Trophoblast cell (in vitro differentiated cells and primary cell): ENCODE results near the gene USP35.

Experiments
- DNase-seq, 2 donors: peaks; one replicate each; pipeline ENCODE4 v3.0.0-alpha.2; 2016
- H2AFZ ChIP-seq: 2 replicates; pipeline ENCODE4 v1.6.1; 2013; ENCODE audit warnings: low read length, moderate library complexity, mild to moderate bottlenecking; ENCODE audit not compliant: insufficient read depth, poor library complexity
- H2AK5ac ChIP-seq: 2 replicates; pipeline ENCODE4 v1.6.1; 2013; ENCODE audit warnings: mild to moderate bottlenecking, low read length
- H2BK120ac ChIP-seq: 2 replicates; pipeline ENCODE4 v1.6.1; 2013; ENCODE audit warnings: low read length, mild to moderate bottlenecking, moderate library complexity; ENCODE audit not compliant: insufficient read depth, poor library complexity
- H2BK12ac ChIP-seq: 2 replicates; pipeline ENCODE4 v1.6.1; 2013; ENCODE audit warnings: mild to moderate bottlenecking, low read length, moderate library complexity
- H2BK5ac ChIP-seq: 2 replicates; pipeline ENCODE4 v1.6.1; 2013; ENCODE audit warnings: low read length, low read depth, moderate library complexity, mild to moderate bottlenecking; ENCODE audit not compliant: poor library complexity
- H3K14ac ChIP-seq: 2 replicates; pipeline ENCODE4 v1.6.1; 2013; ENCODE audit warnings: mild to moderate bottlenecking, low read length
- H3K18ac ChIP-seq: 2 replicates; pipeline ENCODE4 v1.6.1; 2013; ENCODE audit warnings: mild to moderate bottlenecking, low read length
- H3K23ac ChIP-seq: 2 replicates; pipeline ENCODE4 v1.6.1; 2013; ENCODE audit warnings: low read length
- H3K27ac ChIP-seq: 2 replicates; pipeline ENCODE4 v1.5.1; 2013; ENCODE audit warnings: low read depth, mild to moderate bottlenecking, inconsistent platforms, low read length, moderate library complexity
- H3K27me3 ChIP-seq: 2 replicates; pipeline ENCODE4 v1.6.1; 2013; ENCODE audit warnings: inconsistent platforms, mild to moderate bottlenecking, low read length, moderate library complexity; ENCODE audit not compliant: insufficient read depth
- H3K36me3 ChIP-seq, 2 experiments: 1 replicate in 1 of 2; 2 replicates in 1 of 2; pipeline ENCODE4 v1.6.1; 2013; ENCODE audit warnings: low read length in 2 of 2, mild to moderate bottlenecking in 2 of 2, moderate library complexity in 1 of 2; ENCODE audit not compliant: insufficient read depth in 2 of 2, control insufficient read depth in 1 of 2
- H3K4ac ChIP-seq: 2 replicates; pipeline ENCODE4 v1.6.1; 2013; ENCODE audit warnings: low read depth, mild to moderate bottlenecking, low read length, moderate library complexity
- H3K4me1 ChIP-seq, 2 experiments: 1 replicate in 1 of 2; 2 replicates in 1 of 2; pipeline ENCODE4 v1.6.1; 2013; ENCODE audit warnings: low read length in 2 of 2, mild to moderate bottlenecking in 2 of 2, moderate library complexity in 1 of 2; ENCODE audit not compliant: insufficient read depth in 2 of 2, control insufficient read depth in 1 of 2
- H3K4me2 ChIP-seq: 2 replicates; pipeline ENCODE4 v1.6.1; 2013; ENCODE audit warnings: inconsistent platforms, mild to moderate bottlenecking, low read length, moderate library complexity
- H3K4me3 ChIP-seq: 2 replicates; pipeline ENCODE4 v1.5.1; 2013; ENCODE audit warnings: mild to moderate bottlenecking, low read depth, low read length, inconsistent platforms
- H3K79me1 ChIP-seq: one replicate; pipeline ENCODE4 v1.6.1; 2013; ENCODE audit warnings: low read length
- H3K79me2 ChIP-seq: 2 replicates; pipeline ENCODE4 v1.6.1; 2013; ENCODE audit warnings: low read length, mild to moderate bottlenecking; ENCODE audit not compliant: control insufficient read depth, insufficient read depth, poor library complexity
- H3K9ac ChIP-seq: 2 replicates; pipeline ENCODE4 v1.6.1; 2013; ENCODE audit warnings: mild to moderate bottlenecking, low read length
- H3K9me3 ChIP-seq: 2 replicates; pipeline ENCODE4 v1.6.1; 2013; ENCODE audit warnings: low read depth, mild to moderate bottlenecking, control low read depth, inconsistent platforms, low read length; ENCODE audit not compliant: insufficient read depth
- H4K12ac ChIP-seq: 2 replicates; pipeline ENCODE4 v1.6.1; 2013; ENCODE audit warnings: low read depth, mild to moderate bottlenecking, low read length, moderate library complexity
- H4K8ac ChIP-seq: 2 replicates; pipeline ENCODE4 v1.6.1; 2013; ENCODE audit warnings: low read depth, mild to moderate bottlenecking, low read length, moderate library complexity
- H4K91ac ChIP-seq: one replicate; pipeline ENCODE4 v1.6.1; 2013; ENCODE audit warnings: low read depth, mild to moderate bottlenecking, low read length, moderate library complexity
- WGBS: extraction: QIAGEN DNeasy Blood & Tissue Kit; methylation state at CpG from one replicate; pipeline ENCODE4 v1.1.7; 2013; ENCODE audit warnings: missing lambda C conversion rate; ENCODE audit not compliant: insufficient read length, insufficient coverage; ENCODE audit errors: extremely low coverage; 5-methylcytosine and 5-hydroxymethylcytosine counted together

The USP35 gene

GRCh38 chr11:78160557-78160956, 28.2 kb upstream of the USP35 start:
- no peak overlapping the region for H2BK5ac ChIP-seq
- H3K27me3 ChIP-seq: no peaks in the 10 kb centered on the region
- H3K4me1 ChIP-seq: peaks cover 12 to 29% of the 10 kb centered on the region in 2 experiments
- no peak overlapping the region for H3K27ac ChIP-seq
- no peak overlapping the region for H3K4me2 ChIP-seq
- H3K4ac ChIP-seq: no peak overlapping the region
- no peak overlapping the region for H3K18ac ChIP-seq
- no peak overlapping the region for H4K12ac ChIP-seq
- peak overlapping the region; percentile 3 for H2AK5ac ChIP-seq
- H3K79me2 ChIP-seq: no peaks in the 10 kb centered on the region
- H3K9ac ChIP-seq: no peak overlapping the region
- peak overlapping the region; percentile 31 for H2BK120ac ChIP-seq
- H4K8ac ChIP-seq: no peak overlapping the region
- no peak for DNase-seq
- H2AFZ ChIP-seq: no peak overlapping the region
- no peak overlapping the region for H3K23ac ChIP-seq
- H4K91ac ChIP-seq: peak overlapping the region; percentile 36
- no peak overlapping the region for H3K14ac ChIP-seq
- H3K9me3 ChIP-seq: no peaks in the 10 kb centered on the region
- H2BK12ac ChIP-seq: peak overlapping the region; percentile 79
- no peaks in the 10 kb centered on the region for H3K36me3 ChIP-seq
- peaks cover 23% of the 10 kb centered on the region for H3K79me1 ChIP-seq
- WGBS: no CpG with 5 or more reads among the region's 1 CpG
- H3K4me3 ChIP-seq: no peak overlapping the region

DNA sequence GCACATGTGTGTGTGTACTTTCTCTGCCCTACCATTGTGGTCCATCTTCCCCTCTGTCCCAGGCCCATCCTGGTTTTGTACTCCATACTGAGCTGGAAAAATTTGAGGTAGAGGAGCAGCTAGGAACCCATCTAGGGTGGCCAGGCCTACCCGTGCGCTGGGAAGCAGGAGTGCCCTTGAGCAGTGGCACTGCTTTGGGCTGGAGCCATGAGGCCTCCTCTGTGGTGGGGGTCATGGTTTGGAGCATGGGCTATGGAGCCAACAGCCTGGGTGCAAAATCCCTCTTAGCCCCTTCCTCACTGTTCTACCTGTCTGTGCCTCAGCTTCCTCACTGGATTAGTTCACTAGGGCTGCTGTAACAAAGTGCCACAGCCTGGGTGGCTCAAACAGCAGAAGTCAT, 27.4 kb upstream of the USP35 start:
- DNase-seq: no peak
- Histone ChIP-seq H3K9me3 (no peaks in the 10 kb centered on the region), H2BK120ac (peak overlapping the region; percentile 19), H3K79me1 (peaks cover 25% of the 10 kb centered on the region), H2BK5ac (no peak overlapping the region), H4K8ac (no peak overlapping the region), H3K14ac (peak overlapping the region; percentile 12), H3K23ac (no peak overlapping the region), H4K12ac (no peak overlapping the region), H3K4me2 (no peak overlapping the region), H3K18ac (no peak overlapping the region), H3K4me3 (no peak overlapping the region), H3K79me2 (no peaks in the 10 kb centered on the region), H2AK5ac (peak overlapping the region; percentile 72), H2AFZ (no peak overlapping the region), H4K91ac (peak overlapping the region; percentile 84), H3K27me3 (no peaks in the 10 kb centered on the region), H3K4ac (no peak overlapping the region), H2BK12ac (peak overlapping the region; percentile 19), H3K36me3 (no peaks in the 10 kb centered on the region), H3K27ac (peak overlapping the region; percentile 21), H3K9ac (no peak overlapping the region), H3K4me1 (peaks cover 13 to 28% of the 10 kb centered on the region in 2 experiments)
- WGBS: no CpG with 5 or more reads among the region's 2 CpGs

DNA sequence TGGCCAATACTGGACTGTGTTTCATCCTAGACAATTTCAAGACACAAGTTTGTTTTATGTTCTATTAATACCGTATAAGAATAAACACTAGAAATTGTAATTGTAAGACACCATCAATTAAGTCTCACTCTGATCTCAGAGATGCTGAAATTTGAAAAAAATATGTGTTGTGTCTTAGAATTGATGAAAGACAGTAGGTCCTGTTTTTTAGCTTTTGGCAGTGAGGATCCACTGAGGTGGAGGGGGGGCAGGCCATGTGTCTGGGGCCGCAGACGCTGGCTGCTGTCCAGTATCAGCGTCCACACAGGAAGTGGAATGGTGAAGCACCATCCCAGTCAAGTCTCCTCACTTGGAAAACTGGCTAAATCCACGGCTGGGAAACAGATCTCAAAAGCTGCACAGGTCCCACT, 26.8 kb upstream of the USP35 start:
- Histone ChIP-seq H2BK120ac (no peak overlapping the region), H3K36me3 (no peaks in the 10 kb centered on the region), H2BK5ac (no peak overlapping the region), H3K27ac (no peak overlapping the region), H3K14ac (no peak overlapping the region), H3K9ac (no peak overlapping the region), H4K91ac (peak overlapping the region; percentile 15), H3K18ac (no peak overlapping the region), H4K8ac (no peak overlapping the region), H3K4ac (no peak overlapping the region), H3K27me3 (no peaks in the 10 kb centered on the region), H2AFZ (no peak overlapping the region), H3K79me1 (peaks cover 29% of the 10 kb centered on the region), H3K4me3 (no peak overlapping the region), H4K12ac (no peak overlapping the region), H2BK12ac (peak overlapping the region; percentile 19), H3K4me2 (no peak overlapping the region), H3K4me1 (peaks cover 19 to 30% of the 10 kb centered on the region in 2 experiments), H3K79me2 (no peaks in the 10 kb centered on the region), H2AK5ac (peak overlapping the region; percentile 26), H3K9me3 (no peaks in the 10 kb centered on the region), H3K23ac (no peak overlapping the region)
- no CpG with 5 or more reads among the region's 5 CpGs for WGBS
- no peak for DNase-seq

DNA sequence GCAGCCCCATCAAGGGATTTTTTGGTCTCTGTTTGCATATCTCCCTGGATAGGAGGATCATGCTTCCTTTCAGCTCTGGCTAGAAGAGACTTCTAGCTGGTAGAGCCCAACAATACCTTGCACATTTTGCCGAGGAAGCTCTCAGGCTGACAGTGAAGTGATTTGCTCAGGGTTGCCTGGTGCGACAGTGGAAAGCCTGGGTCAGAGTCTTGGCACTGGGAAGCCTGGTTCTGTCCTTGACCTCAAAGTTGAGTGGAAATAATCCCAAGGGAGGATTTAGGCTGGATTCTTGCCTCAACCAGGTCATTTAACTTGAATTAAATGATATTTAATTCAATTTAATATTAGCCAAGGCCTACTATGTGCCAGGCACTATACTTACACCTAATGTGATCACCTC, 24.9 kb upstream of the USP35 start:
- H3K27ac ChIP-seq: no peak overlapping the region
- no peak overlapping the region for H2AFZ ChIP-seq
- H3K36me3 ChIP-seq: no peaks in the 10 kb centered on the region
- no peak overlapping the region for H3K4me2 ChIP-seq
- H3K14ac ChIP-seq: peak overlapping the region; percentile 66
- DNase-seq: no peak
- peaks cover 29 to 37% of the 10 kb centered on the region in 2 experiments for H3K4me1 ChIP-seq
- no peaks in the 10 kb centered on the region for H3K27me3 ChIP-seq
- H3K4ac ChIP-seq: peak overlapping the region; percentile 33
- peak overlapping the region; percentile 15 for H4K8ac ChIP-seq
- H4K91ac ChIP-seq: peak overlapping the region; percentile 68
- peak overlapping the region; percentile 24 for H2BK120ac ChIP-seq
- no peak overlapping the region for H3K4me3 ChIP-seq
- H4K12ac ChIP-seq: no peak overlapping the region
- H3K79me1 ChIP-seq: peaks cover 42% of the 10 kb centered on the region
- no peak overlapping the region for H3K23ac ChIP-seq
- H3K9me3 ChIP-seq: no peaks in the 10 kb centered on the region
- peaks cover 6% of the 10 kb centered on the region for H3K79me2 ChIP-seq
- H3K18ac ChIP-seq: no peak overlapping the region
- peak overlapping the region; percentile 58 for H2BK12ac ChIP-seq
- peak overlapping the region; percentile 18 for H2BK5ac ChIP-seq
- H2AK5ac ChIP-seq: peak overlapping the region; percentile 46
- H3K9ac ChIP-seq: no peak overlapping the region
- WGBS: no CpG with 5 or more reads among the region's 2 CpGs
